SKM-1 (cell line): ENCODE results near the gene AFG1L.
"Not testable (repeated sequence)": the region's sequence is repeated elsewhere in the genome, so short reads cannot be mapped to it uniquely, and the experiment has no call there.

Experiments used
- DNase-seq: peaks from one replicate; lab custom pipeline; 2025; ENCODE audit not compliant: unreplicated experiment; lab: John Stamatoyannopoulos, UW

The AFG1L gene

DNA sequence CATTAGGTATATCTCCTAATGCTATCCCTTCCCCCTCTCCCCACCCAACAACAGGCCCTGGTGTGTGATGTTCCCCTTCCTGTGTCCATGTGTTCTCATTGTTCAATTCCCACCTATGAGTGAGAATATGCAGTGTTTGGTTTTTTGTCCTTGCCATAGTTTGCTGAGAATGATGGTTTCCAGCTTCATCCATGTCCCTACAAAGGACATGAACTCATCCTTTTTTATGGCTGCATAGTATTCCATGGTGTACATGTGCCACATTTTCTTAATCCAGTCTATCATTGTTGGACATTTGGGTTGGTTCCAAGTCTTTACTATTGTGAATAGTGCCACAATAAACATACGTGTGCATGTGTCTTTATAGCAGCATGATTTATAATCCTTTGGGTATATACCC, 154.9 kb downstream of the AFG1L start:
- not testable (repeated sequence) for DNase-seq

DNA sequence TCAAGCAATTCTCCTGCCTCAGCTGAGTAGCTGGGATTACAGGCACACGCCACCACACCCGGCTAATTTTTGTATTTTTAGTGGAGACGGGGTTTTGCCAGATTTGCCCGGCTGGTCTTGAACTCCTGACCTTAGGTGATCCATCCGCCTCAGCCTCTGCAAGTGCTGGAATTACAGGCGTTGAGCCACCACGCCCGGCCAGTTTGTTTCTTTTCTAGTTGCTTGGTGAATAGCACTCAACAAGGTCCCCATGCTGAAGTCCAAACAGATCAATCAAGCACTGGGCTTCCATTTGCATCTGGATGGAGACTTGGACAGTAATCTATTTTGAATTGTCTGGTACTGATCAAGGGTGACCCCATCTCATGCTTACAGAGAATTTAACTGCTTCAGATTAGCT, 157.0 kb downstream of the AFG1L start:
- no peak for DNase-seq

DNA sequence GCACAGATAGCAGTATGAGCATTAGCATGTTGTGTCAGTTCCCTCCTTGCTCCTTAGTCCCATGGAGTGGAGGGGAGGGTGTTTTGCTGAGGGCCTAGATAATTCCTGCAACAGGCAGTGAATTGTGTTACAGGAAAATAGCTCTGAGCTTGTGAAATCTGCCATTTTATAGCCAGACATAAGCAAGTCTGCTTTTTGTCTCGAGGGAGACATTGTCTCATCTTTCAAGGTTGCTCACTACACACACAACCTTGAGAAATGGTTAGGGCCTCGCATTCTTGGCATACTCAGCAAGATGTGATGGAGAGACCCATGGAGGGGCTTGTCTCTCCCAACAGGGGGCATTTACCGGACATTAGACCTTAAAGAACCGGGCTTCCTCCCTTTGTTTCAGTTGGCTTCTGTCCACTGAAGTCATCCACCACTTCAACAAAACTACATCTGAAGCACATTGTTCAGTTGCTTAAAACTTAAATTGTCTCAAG, 157.9 kb downstream of the AFG1L start:
- no peak for DNase-seq

DNA sequence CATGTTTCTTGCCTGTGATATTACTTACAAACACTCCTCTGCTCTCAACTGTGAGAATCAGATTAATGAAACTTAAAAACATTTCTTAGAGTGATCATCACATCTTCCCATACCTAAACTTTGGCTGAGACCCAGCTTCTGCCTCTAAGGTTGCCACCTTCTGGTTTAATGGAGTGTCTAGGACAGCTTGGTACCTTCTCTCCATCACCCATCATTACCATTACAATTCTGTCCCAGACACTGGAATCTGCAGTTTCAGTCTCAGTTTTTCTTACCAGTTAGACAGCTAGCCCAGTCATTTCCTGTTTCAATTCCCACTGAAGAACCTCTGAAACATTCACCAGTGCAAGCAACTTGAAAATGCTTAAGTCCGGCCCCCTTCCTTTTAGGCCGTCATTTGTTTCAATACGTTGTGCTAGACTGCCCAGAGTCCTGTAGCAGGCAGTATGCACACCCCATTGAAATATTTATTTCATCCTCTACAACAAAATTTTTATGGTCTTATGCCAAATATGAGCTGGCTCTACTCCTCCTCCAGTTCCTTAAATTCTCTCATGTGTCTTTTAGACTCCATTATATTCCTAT, 158.8 kb downstream of the AFG1L start:
- no peak for DNase-seq

DNA sequence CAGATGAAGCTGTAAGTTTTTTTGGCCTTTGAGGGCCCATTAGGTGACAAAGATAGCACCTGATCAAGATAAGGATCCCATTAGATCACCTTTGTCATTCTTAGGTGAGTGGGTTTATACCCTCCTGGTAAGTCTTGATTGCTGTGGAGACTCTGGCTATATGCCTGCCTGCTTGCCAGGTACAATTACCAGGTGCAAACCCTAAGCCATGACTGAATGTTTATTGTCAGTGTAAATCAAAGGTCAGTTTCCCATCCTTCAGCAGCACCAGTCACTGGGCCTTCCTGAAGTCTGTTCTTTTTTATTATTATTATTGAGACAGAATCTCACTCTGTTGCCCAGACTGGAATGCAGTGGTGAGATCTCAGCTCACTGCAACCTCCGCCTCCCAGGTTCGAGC, 159.5 kb downstream of the AFG1L start:
- no peak for DNase-seq

DNA sequence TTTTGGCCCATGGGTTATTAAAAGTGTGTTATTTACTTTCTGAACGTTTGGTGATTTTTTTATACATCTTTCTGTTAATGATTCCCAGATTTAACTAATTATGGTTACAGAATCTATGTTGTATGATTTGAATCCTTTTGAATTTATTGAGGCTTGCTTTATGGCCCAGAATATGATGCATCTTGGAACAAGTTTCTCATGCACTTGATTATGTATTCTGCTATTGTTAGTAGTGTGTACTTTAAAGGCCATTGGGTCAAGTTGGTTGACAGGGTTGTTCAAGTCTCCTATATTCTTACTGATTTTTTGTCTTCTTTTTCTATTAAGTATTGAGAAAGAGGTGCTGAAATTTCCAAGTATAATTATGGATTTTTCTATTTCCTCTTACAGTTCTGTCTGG, 160.8 kb downstream of the AFG1L start:
- no peak for DNase-seq

DNA sequence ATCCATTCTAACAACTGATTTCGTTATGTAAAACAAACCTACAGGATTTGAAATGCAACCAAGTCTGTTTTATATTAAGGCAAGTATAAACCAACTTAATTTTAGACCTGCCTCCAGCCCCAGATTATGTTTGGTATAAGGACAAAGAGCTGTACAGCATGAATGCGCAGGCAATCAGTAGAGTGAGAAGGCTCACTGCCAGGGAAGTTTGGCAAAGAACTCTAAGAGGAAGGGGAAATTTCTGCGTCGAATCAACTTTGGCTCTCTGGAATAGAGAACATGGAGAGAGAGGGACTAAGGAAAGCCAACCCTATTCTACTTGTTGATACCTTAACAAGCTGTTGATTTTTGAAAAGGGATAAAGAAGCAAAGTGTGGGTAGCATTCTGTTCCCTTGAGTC, 168.9 kb downstream of the AFG1L start:
- no peak for DNase-seq

DNA sequence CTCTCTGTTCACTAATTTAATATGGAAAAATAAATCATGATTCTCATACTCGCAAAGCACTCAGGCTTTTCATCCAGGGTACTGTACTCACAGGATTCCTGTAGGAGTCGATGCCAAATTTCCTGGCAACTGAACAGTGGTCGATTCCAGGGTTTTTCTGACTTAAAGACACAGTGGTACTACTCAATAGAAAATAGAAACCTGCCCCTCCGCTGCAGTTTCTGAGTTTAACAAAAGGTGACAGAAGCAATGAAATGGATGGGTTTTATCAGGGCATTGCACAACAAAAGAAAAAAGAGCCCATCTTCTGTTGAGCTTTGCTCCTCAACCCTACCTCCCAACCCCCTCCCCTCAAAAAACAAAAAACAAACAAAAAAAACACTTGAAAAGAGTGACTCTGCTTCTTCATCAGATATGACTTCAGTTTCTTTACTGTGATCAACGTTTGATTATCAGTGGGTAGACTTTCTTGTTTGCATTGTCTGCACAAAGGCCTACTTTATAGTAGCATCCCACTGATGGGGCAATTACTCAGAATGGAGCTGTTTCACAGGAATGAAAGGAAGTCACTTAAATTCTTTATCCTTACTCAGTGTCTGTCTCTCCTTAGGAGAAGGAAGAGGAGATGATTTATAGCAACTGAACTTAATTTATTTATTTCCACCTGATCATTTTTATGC, 169.7 kb downstream of the AFG1L start:
- DNase-seq = no peak

DNA sequence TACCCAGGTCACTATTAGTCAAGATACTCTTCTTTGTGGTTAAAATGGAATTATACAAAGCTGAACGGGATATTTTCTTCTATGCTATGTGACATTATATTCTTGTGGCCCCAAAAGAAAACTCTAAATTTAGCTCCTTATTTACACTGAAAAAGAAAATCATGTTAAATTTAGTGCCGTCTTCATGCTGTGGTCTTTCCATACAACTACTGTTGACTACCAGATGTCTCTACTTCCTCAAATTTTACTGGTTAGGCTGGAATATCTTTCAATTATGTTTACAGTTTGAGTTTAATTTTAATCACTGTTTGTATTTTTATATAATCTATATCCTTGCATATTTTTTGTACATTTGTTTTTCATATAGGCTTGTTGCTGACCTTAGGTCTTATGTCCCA, 170.2 kb downstream of the AFG1L start:
- no peak for DNase-seq

DNA sequence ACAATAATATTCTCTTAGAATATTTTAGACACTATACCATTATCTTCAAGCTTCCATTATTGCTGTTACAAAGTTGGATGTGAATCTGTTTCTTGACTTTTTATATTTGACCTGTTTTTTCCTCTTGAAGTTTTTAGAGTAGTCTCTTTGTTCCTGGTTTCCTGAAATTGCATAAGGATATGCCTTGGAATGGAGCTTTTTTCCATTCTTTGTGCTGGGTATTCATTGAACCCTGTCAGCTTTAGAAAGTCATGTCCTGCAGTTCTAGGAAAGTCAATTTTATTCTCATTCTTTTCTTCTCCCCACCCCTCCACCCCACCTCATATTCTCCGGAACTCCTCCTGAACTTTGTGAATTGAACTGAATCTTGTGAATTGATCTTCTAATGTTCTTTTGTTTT, 173.5 kb downstream of the AFG1L start:
- DNase-seq = no peak

DNA sequence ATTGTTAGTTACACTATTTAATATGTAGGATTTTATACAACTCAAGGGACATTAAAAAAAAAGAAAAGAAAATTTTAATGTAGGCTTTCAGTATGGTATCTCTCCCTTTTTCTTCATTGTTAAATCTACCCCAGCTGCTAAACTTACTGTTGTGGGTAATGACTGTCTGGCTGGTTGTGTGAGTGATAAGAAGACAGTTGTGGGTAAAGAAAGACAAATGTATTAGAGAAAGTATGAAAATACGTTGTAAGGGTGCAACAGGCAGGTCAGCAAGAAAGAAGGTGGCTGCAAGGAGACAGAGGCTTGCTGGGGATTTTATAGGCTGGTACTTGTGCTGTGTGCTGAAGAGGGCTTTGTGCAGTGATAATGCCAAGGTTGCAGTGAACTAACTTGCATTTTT, 174.5 kb downstream of the AFG1L start:
- no peak for DNase-seq

DNA sequence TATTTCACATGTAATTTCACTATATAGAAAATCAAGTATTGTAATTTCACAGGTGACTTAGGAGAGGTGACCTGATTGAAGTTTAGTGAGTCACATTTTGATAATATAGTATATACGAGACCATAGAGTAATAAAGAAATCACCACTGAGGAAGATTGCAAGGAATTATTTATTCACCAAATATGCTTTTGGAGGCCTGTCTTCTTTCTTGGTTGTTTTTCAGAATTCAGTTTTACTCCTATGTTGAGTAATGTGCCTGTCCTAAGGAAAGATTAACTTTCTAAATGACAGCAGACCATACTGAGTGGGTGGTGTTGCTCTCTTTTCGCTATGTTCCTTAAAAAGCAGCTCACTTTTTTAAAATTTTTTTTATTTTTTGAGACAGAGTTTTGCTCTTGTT, 178.3 kb downstream of the AFG1L start:
- no peak for DNase-seq

DNA sequence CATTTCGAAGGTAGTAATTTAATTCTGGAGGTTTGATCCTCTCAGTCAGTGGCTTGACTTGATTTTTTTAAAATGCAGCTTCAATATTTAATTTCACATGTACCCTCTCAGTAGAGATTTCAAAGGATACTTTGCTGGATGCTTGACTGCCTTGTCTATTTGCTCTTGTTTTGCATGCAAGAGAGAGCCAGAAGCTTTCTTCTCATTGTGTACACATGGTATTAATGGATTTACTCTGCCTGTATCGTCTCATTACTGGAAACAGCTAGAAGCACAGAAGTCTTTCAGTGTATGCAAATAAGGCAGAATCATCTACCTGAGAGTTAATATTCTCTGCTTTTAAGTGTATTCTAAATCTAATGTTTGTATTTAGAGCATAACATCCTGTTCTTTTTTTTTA, 181.5 kb downstream of the AFG1L start:
- no peak for DNase-seq

DNA sequence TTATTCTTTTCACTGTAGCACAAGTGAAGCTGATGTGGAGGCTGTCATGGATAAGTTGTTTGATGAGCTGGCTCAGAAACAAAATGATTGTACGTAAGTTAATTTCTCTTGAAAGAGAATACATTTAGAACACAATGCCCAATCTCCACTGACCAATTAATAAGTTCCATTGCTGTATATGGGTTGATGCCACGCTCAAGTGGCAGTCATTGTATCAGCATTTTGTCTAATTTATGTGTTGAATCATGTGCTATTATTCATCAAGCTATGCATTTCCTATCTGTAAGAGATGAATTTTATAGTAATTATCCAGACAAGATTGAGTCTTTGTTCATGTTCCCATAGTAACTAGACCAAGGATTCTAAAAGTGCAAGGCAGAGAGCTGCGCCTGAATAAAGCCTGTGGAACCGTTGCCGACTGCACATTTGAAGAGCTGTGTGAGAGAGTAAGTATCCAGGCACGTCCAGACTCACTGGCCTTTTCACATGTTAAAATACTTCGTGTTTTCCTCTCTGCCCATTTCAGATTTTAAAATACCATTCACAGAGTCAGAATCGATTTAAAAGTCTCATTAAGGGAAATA, 182.1 kb downstream of the AFG1L start:
- no peak for DNase-seq

DNA sequence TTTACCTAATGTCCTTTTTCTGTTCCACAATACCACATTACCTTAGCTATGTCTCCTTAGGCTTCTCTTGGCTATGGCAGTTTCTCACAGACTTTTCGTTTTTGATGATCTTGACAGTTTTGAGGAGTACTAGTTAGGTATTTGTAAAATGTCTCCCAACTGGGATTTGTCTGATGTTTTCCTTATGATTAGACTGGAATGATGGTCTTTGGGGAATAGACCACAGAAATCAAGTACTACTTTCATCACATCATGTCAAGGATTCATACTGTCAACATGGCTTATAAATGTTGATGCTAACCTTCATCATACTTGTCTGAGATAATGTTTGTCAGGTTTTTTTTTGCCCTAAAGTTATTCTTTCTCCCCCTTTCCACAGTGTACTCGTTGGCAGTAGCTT, 187.7 kb downstream of the AFG1L start:
- no peak for DNase-seq

DNA sequence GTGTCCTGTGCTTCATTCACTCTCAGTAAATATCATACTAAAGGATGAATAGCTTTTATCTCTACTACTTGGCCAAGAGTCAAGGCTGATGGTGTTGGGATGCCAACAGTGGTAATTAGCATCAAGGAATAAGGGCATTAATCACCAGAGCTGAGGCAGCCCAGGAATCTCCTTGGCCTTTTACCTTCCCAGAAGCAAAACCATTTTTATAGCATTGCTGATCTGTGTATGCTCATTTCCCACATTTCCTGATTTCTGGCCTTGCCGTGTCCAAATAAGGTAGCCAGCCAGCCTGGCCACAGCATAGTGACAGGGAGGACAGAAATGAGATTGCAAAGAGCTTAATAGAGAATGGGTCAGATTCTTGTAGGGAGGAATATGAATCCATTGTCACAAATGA, 189.2 kb downstream of the AFG1L start:
- DNase-seq = no peak

DNA sequence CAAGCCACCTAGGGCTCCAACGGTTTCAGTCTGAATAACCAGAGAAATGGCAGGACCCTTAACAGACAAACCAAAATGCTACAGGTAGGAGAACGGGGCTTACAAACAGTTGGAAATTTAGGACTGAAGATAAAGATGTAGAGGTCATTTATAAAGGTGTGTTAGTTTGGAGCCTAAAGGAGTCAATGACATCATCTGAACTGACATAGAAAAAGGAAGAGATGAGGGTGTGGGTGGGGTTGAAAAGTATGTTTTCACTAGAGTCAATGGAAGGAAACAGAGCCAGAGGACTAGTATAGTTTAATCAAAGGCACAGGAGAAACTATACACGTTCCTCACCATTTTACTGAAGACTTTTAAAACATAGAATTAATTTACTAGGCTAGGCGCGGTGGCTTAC, 194.8 kb downstream of the AFG1L start:
- no peak for DNase-seq

DNA sequence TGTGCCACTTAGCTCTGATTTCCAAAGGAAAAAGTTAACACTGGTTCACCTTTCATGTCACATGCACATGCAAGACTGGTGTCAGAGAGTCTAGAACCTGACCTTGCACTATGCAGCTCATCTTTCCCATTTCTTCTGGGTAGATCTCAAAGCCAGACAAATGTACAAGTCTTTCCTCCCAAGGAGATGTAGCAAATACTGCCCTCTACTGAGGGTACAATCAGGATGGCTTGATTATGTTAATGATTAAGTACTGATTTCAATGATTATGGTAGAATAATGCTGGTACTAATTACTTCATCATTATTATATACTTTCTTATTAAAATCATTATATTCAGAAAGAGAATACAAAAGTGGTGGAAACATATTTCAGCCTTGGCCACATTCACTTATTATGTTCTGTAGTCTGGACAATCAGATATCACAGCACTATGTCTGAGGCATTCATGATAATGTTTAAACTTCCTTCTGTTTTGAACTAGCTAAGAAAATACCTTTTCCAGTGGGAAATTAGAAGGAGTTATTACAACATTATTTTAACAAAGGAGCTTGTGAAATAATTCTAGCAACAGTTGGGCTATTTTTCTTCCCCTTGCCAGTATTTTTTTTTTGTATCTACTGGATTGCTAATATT, 197.4 kb downstream of the AFG1L start:
- peak; percentile 15 for DNase-seq

DNA sequence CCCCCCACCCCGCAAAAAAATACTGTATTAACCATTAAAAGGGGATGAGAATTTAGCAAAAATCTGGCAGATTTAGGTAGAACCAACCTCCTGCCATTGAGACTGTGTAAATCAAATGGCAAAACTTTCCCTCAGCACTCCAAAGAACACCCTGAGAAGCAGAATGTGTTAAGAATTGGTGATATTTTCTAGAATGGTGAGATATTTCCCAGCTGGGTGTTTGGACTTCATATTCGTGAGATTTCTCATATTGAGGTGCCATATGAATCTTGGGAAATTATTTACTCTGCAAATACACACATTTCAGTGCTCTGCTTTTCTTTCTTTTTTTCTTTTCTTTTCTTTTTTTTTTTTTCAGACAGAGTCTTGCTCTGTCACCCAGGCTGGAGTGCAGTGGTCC, 199.6 kb downstream of the AFG1L start:
- no peak for DNase-seq

DNA sequence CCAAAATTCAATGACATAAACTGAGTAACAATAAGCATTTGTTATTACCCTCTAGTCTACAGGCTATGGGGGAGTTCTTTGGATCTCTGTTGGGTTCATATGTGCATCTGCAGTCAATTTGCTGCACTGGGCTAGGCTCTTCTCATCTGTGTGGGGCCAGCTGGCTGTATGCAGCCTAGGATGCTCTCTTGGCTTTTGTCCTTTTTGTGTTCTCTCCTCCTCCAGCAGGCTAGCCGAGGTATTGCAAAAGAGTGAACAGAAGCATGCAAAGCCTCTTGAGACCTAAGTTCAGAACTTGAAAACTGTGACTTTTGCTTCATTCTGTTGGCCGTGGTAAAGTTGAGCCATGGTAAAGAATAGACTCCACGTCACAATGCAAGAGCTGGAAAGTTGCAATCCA, 203.0 kb downstream of the AFG1L start:
- DNase-seq = peak; percentile 32

DNA sequence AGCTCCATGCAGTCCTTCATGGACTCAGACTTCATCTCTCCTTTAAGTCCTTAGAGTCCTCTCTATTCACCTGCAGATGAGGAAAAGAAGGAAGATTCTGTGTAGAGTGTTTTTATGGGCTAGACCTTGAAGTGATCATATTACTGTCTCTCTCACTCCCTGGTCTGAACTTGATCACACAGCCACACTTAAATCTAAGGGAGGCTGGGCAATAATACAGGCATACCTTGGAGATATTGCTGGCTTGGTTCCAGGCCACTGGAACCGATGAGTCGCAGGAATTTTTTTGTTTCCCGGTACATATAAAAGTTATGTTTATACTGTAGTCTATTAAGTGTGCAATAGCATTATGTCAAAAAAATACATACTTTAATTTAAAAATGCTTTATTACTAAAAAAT, 206.7 kb downstream of the AFG1L start:
- no peak for DNase-seq

DNA sequence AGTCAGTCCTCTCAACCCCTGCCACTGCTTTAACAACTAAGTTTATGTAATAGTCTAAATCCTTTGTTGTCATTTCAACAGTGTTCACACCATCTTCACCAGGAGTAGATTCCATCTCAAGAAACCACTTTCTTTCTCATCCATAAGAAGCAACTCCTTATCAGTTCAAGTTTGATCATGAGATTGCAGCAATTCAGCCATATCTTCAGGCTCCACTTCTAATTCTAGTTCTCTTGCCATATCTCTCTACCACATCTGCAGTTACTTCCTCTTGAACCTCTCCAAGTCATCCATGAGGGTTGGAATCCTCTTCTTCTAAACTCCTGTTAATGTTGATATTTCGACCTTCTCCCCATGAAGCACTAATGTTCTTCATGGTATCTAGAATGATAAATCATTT, 208.0 kb downstream of the AFG1L start:
- DNase-seq = no peak
